ENCODE measurements around the gene CCDC61.
A peak's percentile ranks its signal among the peaks of the same experiment; 100 is the strongest.

The CCDC61 gene

GRCh38 chr19:46016426-46017094, 21.3 kb downstream of the CCDC61 start:
- DNase-seq: peak; percentile 65

- DNase-seq: no peak
Observed at GRCh38 chr19:46017095-46017429, 21.8 kb downstream of the CCDC61 start.

- DNase-seq: no peak
Observed at GRCh38 chr19:46017874-46018675, 22.8 kb downstream of the CCDC61 start.

DNA sequence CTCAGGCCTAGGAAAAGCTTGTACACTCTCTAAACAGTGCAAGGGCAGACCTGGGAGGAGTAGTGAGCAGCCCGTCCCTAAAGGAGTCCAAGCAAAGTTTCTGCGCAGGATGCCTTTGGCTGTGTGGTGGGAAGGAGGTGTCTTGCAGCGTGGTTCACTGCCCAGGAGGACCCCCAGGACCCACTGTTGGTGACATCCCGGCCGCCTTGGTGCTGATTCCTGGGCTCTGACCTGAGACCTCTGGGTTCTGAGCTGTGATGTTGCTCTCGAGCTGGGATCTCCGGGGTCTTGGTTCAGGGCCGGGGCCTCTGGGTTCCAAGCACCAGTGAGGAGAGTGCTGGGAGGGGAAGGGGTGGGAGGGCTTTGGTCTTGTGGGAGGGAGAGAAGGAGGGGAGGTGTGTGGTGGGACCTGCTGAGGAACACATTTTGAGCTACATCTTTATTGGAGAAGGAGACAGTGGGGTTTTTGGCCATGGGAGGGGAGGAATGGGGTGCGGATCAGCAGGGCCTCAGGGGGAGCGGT, 23.5 kb downstream of the CCDC61 start:
- no peak for DNase-seq

- no peak for DNase-seq
Observed at GRCh38 chr19:46019270-46019669, 24.0 kb downstream of the CCDC61 start.

GRCh38 chr19:46020819-46021125, 25.5 kb downstream of the CCDC61 start:
- DNase-seq: no peak

DNA sequence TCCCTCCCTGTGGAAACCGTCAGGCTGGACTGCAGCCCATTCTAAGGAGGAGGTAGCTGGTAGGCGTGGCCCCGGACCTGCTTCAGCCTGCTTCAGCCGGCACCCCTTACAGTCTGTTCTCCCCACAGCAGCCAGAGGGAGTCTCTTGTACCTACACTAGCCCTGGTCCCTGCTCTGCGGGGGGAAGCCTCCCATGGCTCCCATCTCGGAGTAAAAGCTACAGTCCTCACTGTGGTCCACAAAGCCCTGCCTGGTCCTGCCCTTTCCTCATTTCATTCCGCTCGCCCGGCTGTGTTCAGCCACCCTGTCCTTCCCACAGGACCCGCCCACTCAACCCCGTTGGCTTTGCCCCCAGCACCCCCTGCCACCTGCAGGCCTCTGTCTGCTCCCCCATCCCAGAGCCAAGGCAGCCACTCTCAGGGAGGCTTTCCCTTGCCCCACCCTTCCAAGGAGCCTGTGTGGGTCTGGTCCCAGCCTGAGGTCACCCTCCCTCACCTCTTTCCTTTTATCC, 26.3 kb downstream of the CCDC61 start:
- DNase-seq: no peak

- DNase-seq: no peak
Observed at GRCh38 chr19:46022061-46022430, 26.8 kb downstream of the CCDC61 start.

- DNase-seq: no peak
Observed at GRCh38 chr19:46022431-46023310, 27.4 kb downstream of the CCDC61 start, which contains the start of gene PGLYRP1. TSS of gene PGLYRP1 (minus strand) at chr19:46023053. CDS start at chr19:46023021, 32 bp downstream.

GRCh38 chr19:46023311-46023779, 28.1 kb downstream of the CCDC61 start:
- peak; percentile 15 for DNase-seq

DNA sequence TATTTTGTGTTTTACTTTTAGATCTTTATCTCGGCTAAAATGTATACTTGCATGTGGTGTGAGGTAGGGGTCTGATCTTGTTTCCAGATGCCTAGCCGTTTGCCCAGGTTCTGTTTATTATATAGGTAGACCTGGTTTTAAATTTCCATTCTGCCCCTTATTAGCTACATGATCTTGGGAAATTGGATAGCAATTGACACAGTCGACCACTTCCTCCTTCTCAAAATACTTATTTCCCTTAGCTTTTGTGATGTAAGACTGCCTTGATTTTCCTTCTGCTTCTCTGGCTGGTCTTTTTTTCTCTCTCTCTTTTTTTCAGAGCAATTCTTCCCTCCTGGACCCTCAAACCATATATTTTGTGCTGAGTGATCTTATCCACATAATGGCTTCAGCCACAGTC, 30.6 kb downstream of the CCDC61 start:
- DNase-seq: peak; percentile 69

DNA sequence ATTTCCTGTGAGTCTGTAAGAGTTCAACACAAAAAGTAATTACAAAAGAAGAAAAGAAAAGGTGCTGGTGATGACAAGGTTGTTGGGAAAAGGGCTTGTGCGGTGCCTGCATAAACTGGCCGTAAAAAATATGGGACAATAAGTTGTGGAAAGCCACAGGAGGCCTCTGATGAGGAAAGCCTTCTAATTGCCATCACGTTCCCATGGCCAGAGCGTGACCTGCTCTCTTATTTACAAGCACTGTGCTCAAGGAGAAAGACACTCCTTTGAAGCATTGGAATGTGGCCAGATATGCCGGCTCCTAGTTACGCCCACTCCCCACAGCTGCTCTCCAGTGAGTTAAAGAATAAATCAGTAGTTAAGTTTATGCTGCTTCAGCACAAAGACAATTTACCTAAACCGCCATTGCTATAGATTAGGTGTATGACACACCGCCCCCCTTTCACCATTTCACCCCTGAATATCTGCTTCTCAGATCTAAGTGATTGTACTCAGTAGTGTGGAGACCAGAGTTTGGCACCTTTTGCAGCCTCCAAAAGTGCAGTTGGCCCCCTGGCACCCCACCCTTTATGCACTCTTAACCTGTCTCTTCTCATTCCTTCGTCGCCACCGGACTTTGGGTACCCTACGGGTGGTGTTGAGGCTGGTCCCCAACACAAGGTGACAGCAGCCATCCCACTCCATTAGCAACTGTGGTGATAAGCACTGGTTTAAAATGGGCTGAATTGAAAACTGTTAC, 35.7 kb downstream of the CCDC61 start:
- DNase-seq: no peak

DNA sequence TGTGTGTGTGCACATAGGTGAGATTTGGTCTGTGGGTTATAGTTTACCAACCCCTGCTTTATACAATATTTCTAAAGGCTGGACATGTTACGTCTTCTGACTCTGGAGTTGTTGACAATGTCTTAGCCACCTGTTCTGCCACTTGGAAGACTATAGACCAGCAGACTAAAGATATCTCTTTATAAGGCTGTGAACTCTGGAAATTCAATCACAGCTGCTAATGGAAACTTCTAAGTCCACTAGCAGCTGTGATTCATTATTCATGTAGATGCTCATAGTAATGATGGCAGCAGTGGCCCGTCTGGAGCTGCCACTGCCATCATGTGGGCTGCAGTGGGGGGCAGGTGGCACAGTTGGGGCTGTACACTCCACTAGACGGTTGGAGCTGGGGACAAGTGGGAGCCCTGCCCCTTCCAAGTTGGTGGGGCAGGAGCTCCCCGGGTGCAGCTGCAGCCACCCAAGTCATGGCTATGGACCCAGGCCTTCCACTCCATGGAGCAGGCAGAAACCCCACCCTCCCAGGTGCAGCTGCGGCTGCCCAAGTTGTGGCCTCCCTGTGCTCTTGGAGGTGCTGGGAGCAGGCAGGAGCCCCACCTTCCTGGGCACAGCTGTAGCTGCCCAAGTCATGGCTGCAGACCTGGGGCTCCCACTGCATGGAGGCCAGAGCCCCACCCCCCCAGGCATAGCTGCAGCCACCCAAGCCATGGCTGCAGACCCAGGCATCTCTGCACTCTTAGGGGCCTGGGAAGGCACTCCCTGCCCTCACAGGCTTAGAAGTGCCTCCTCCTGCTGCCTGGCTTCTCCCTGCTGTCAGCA, 36.7 kb downstream of the CCDC61 start:
- DNase-seq: no peak

- DNase-seq: no peak
Observed at GRCh38 chr19:46032597-46033025, 37.3 kb downstream of the CCDC61 start.

DNA sequence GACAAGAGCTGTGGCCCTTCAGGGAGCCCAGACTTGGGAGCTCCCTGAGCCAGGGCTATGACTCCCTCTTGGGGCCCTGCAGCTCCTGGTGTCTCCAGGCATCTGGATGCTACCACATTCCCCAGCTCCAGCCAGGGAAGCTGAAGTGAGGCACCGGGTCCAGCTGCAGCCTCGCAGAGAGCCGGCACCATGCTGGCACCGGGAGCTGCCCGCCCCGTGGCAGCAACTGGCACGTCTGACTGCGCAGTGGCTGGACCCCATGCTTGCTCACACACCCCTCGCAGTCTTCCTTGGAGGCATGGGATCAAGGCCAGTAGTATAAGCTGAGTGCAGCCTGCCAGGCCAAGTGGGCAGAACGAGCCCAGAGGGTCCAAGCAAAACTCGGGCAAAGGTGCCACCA, 38.1 kb downstream of the CCDC61 start:
- DNase-seq: no peak

- no peak for DNase-seq
Observed at GRCh38 chr19:46035546-46035945, 40.3 kb downstream of the CCDC61 start.

DNA sequence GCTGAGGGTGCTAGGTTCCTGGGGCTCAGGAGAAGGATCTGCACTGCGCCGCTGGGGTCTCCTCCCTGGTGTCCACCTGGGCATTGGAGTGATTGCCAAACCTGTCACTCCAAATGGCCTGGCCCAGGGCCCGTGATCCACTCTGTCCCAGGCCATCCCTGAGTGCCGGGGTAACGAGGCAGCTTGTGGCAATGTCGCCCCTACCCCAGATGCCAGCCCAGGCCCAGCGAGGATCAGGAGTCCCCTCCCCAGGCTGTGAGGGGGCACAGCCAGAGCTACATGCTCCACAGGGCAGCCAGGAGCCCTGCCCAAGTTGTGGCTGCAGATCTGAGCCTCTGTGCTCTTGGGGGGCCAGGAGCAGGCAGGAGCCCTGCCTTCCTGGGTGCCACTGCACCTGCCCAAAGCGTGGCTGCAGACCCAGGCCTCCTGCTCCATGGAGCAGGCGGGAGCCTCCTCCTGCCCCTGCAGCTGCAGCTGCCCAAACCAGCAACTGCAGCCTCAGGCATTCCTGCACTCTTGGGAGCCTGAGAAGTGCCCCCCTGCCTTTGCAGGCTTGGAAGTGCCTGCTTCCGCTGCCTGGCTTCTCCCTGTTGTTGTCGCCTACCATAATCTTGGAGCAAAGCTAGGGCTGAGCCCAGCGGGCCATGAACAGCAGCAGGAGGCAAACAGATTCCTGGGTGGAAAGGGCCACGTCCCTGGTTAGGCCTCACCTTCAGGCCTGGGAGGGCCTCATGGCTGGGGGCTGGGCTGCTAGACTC, 40.9 kb downstream of the CCDC61 start:
- DNase-seq: no peak

DNA sequence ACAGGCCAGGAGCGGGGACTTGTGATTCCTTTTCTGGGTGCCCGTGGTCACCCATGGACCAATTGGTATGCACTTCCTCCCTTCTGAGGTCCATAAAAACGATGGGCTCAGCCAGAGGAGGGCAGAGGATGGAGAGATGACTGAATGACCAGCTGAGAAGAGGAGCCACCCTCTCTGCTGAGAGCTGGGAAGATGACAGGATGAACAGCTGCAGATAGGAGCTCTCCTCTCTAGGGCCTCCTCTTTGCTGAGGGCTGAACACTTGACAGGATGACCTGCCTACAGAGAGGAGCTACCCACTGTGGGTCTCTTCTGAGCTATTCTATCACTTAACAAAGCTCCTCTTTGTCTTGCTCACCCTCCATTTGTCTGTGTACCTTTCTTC, 41.5 kb downstream of the CCDC61 start:
- no peak for DNase-seq

GRCh38 chr19:46040125-46040524, 44.9 kb downstream of the CCDC61 start:
- DNase-seq: no peak

- DNase-seq: no peak
Observed at GRCh38 chr19:46040952-46041500, 45.8 kb downstream of the CCDC61 start, which contains the start of gene IGFL4. TSS of gene IGFL4 (minus strand) at chr19:46041002. CDS start at chr19:46040962, 40 bp downstream.

Data from MV-4-11 (cell line).